ENCODE data around the gene AKR1B15.
"Not testable (repeated sequence)": the region's sequence is repeated elsewhere in the genome, so short reads cannot be mapped to it uniquely, and the experiment has no call there.

AKR1B15 gene

DNA sequence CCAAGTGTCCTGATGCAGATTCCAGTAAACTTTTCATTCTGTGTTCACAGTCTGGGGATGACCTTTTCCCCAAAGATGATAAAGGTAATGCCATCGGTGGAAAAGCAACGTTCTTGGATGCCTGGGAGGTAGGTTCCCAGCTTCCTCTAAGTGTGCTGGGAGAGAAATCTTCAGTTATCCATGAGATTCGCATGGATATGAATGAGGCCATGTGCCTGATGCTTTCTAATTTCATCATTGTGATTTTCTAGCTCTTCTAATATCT lies 16.0 kb upstream of the AKR1B15 start:
- no peak for DNase-seq (ENCODE audit: low spot score)

DNA sequence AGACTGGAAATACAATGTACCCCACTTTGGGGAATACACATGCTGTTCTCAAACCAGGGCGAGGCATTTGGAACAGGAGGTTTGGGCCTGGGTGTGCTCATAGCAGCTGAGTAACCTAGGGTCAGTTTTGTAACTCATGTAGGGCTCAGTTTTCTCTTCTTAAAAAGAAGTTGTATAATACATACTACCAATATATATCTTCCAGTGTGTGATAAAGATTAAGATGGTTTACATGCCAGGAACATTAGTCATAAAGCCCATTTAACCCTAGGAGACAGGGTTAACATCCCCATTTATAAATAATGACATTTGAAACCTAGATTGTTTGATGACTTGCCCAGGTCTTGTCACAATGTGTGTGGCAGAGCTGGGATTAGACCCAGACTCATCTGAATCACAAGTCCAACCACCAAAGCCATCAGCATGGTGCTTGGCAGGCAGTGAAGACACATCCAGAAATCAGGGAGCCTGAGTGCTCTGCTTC lies 15.6 kb upstream of the AKR1B15 start:
- no peak for DNase-seq (ENCODE audit: low spot score)

DNA sequence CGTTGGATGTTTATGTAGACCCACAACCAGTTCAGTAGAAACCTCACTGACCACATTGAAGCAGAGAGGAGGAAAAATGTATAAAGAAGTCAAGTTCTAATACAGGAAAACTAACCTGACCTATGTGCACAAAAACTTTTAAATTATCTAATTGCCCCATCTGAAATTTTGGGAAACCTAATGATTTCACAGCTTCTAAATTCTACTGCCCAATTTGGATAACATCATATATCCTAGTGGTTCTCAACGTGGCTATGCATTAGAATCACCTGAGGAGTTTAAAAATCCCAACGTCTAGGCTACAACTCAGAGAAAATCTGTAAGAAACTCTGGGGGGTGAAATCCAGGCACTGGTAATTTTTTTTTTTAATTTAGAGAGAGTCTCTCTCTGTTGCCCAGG lies 14.3 kb upstream of the AKR1B15 start:
- no peak for DNase-seq (ENCODE audit: low spot score)

DNA sequence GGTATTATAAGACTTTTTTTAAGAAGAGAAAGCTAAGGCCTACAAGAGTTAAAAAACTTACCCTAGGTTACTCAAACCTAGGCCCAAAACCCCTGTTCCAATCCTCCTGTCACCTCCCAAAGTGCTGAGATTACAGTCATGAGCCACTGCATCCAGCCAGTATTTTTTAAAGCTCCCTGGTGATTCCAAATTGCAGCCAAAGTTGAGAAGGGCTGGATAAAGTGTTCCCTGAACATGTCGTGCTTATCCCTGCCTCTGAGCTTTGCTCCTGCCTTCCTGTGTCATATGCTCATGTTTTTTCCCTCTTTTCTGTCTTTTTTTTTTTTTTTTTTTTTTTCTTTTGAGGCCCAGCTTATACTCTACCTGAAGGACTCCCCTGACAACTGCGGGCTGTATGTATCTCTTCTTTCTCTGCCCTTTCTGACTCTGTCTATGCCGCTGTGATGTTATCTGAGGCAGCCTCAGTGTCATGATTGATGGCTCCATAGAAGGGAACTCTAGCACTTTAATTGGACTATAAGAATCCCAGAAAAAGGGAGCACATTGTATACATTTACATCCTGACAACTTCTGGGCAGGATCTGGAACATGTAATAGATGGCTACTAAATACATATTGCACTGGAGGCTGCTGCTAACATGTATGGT lies 13.5 kb upstream of the AKR1B15 start:
- no peak for DNase-seq (ENCODE audit: low spot score)

DNA sequence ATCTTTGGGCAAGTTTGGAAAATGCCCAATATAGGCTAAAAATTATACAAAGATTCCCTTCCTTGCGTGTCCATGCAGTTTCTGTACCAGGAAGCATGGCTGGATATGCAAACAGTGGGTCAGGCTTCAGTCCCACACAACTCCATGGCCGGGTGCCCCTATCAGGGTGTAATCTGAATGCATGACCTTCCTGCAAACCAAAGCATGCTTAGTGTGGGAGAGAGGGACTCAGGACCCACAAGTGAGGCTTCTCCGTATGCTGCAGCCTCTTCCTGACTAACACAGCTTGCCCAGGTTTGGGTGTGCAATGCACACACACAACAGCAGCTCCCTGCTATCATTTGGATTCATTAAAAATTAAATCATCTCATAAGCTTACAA lies 13.0 kb upstream of the AKR1B15 start:
- no peak for DNase-seq (ENCODE audit: low spot score)

DNA sequence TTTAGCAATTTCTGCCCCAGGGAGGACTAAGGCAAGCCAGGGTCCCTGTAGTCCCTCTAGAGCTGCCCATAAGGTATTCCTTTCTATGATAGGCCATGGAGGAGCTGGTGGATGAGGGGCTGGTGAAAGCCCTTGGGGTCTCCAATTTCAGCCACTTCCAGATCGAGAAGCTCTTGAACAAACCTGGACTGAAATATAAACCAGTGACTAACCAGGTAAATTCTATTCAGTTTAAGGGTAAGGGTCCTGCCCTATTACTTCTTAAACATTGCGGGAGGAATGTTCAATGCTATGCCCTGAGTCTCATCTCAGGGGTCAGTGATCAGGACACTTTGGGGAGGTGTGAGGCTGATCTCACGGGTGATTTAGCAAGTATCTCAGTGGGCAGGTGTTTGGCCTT lies 12.4 kb upstream of the AKR1B15 start:
- not testable (repeated sequence) for DNase-seq (ENCODE audit: low spot score)

DNA sequence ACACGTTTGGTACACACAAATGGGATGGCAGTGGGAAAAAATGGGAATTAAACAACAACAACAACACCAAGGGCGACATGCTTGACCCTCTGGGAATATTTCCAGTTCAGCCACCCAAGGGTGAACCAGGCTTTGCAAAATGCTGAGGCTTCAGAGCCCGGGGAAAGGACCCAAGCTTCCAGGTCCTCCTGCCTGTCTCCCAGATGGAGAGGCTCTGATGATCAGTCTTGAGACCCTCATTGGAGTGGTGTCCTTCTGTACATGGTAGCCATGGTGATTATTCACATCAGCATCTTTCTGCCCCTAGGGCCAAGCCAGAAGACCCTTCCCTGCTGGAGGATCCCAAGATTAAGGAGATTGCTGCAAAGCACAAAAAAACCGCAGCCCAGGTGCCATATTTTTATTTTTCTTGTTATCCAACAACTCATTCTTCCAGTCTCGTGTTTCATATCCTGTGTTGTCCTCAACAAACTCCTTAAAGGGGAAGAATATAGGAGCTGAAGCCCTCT lies 11.6 kb upstream of the AKR1B15 start:
- DNase-seq (ENCODE audit: low spot score): not testable (repeated sequence)

DNA sequence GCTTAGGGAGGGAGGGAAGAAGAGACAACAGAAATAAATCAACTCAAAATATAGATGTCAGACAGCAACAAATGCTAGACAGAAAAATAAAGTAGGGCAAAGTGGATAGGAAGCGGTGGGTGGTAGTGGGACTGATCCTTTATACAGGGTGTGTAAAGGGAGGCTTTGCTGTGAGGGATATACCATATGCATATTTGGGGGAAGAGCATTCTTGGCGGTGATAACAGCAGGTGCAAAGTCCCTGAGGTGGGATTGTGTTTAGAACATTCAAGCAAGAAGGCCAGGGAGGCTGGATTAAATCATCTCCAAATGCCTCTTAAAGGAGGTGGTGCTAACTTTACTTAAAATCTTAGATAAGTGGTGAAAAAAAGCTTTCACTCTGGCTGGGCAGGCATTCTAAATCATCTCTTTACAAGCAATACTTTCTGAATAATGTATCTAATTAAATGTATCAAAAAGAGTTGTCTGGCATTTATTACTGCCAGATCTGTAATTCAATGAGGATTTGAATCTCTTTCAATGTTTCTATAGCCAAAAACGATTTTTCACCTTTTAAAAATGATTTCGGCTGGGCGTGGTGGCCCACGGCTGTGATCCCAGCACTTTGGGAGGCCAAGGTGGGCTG lies 9.4 kb upstream of the AKR1B15 start:
- DNase-seq (ENCODE audit: low spot score): no peak

DNA sequence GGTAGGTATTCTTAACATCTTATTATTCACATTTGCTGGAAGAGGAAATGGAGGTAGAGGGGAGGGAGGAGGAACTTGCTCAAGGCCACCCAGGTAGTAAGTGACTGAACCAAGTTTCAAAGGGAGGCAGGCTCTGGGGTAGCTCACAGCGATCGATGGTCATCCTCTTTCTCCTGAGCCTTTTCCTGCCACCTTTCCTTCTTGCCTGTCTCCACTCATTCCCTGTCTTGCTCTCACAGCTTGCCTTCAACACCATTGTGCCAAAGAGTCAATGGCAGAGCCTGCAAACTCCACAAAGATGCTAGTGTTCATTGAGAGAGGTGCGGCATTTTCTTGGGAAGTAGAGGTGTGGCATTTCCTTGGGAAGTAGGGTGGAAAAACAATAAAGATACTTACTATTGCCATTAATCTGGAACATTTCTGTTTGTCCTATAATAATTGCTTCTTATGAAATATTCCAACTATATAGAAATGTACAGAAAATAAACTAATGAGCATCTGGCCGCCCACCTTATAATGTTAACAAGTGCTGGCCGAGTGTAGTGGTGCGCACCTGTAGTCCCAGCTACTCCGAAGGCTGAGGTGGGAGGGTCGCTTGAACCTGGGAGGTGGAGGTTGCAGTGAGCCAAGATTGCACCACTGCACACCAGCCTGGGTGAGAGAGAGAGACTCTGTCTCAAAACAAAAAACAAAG lies 7.3 kb upstream of the AKR1B15 start:
- not testable (repeated sequence) for DNase-seq (ENCODE audit: low spot score)

DNA sequence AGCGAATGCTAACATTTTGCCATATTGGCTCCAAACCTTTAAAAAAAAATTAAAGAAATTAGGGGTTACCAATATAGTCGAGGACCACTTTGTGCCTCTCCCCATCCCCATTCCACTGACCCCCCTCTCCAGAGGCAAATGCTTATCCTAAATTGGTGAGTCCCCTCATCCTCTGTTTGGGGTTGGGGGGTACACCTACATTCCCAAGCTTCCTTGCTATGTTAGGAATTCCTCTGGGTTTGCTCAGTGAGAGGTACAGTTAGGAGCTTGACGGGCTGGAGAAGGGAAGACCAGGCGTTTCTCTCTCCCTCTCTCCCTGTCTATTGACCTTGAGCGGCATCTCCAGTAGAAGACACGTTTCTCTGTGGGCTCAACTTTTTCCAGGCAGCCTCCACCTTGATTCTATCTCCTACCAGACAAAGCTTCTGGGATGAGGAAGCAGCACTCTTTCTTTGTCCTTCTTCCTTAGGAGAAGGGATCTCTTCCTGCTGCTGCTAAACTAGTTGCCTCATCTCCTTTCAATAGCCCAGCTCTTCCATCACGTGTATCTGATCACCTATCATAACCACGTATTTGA lies 6.6 kb upstream of the AKR1B15 start:
- DNase-seq (ENCODE audit: low spot score): no peak

DNA sequence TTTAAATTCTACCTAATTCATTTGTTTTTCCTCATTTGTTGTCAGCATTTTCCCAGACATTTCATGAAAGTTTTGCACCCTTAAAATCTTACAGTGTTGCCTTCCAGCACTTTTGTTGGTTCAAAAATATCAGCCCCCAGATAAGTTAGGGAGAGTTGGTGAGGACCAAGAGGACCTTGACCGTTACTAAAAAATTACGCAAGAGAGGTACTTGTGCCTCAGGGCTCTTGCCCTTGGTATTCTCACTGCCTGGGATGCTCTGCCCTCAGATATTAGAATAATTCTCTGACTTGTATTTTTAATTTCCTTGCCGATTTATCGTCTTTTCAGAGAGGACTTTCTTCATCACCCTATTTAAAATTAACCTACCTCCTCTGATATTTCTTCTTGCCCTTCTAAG lies 3.5 kb upstream of the AKR1B15 start:
- DNase-seq (ENCODE audit: low spot score): no peak

DNA sequence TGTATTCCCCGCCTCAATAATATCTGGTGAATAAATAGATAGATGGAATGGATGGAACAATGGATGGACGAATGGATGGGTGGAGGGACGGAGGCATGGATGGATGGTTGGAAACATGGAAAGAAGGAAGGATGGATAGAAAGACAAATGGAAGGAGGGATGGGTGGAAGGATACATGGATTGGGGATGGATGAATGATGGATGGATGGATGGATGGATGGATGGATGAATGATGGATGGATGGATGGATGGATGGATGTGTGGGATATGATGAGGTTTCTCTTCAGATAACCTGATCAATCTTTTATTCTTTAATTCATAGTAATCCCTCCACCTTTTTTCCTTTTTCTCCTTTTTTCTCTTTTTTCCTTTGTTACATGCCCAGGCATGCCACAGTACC lies 3.0 kb upstream of the AKR1B15 start:
- no peak for DNase-seq (ENCODE audit: low spot score)

DNA sequence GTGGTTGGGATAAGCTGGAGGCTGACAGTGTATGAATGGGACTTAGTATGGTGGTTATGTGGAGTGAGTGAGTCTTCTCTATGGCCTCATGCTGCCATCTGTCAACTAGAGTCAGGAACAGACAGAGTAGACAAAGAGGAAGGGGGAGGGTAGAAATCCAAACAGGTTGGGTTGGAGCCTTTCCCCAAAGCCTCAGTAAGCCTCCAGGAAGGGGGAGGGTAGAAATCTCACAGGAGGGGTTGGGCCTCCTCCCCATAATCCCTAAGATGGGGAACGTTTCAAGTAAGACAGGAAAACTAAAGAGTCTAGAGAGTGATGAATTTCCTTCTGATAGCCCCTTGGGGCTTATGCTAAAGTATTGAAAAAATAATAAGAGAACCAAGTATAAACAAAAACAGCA lies 2.0 kb upstream of the AKR1B15 start:
- no peak for DNase-seq (ENCODE audit: low spot score)

DNA sequence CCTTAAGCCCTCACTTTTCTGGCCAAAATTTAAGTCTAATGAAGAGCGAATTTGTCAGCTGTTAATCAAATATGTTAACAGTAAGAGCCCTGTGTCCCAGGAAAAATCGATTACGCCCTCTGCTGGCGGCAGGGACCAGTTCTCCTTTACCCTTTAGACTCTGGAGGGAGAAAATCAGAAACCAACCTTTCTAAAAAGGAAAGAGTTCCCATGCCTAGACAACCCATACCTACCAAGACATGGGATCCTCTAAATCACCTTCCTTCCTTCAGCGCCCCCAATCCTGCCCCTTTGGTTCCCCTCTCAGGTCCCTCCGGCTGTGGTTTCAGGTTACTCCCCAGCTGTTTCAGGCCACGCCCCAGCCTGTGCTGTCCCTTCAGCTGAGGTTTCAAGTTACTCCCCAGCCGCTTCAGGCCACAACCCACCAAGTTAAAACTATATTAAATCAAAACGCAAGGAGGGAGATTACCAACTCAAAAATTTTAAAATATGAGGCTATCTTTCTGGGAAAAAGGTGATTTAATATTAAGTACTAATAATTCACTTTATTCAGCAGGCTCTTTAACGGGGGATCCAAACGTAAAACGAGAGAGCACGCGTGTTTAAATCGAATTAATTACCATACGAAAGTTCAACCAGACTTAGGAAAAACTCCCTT lies 1.4 kb upstream of the AKR1B15 start:
- peak; percentile 68 for DNase-seq (ENCODE audit: low spot score)

DNA sequence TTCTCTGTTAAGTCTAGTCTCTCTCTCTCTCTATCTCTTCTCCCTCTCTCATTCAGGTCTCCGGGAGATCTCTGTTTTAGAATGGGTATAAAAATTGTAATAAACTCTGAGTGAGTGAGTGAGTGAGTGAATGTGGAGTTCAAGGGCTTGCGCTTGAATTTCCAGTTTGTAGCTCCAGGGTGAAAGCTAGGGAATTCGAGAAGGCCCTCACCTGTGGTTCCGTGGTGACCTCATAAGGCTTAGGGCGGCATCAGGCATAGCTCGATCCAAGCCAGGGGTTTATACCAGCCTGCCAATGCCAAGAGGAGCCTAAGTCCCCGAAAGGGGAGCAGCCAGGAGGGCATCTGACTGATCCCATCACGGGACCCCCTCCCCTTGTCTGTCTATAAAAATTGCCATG lies 456 bp downstream of the AKR1B15 start:
- DNase-seq (ENCODE audit: low spot score): no peak

DNA sequence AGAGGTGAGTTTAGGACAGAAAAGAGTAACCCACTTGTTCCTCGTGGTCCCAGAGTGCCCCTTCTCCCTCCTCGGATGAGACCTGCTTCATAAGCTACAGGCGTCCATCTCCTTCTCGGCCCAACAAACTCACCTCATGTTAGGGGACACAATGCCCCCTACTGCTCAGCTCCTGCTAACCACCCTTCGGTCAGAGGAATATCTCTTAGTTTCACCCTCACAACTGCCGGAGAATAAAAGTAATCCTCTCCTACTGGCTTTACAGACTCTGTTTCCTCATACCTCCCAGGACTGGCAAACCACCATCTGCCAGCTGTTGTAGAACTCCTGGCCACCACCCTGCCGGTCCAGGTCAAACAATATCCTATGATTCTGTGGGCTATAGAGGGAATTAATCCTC lies 3.2 kb downstream of the AKR1B15 start:
- no peak for DNase-seq (ENCODE audit: low spot score)

DNA sequence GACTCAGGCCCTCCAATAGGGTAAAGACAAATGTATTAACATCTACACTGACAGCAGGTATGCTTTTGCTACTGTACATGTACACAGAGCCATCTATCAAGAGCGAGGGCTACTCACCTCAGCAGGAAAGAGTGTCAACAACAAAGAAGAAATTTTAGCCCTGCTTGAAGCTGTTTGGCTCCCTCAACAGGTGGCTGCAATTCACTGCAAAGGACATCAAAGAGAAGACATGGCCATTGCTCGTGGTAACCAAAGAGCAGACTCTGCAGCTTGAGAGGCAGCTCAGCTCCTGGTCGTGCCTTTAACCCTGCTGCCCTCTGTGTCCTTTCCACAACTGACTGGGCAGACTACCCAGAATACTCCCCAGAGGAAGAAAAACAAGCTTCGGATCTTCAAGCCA lies 5.1 kb downstream of the AKR1B15 start:
- DNase-seq (ENCODE audit: low spot score): no peak

DNA sequence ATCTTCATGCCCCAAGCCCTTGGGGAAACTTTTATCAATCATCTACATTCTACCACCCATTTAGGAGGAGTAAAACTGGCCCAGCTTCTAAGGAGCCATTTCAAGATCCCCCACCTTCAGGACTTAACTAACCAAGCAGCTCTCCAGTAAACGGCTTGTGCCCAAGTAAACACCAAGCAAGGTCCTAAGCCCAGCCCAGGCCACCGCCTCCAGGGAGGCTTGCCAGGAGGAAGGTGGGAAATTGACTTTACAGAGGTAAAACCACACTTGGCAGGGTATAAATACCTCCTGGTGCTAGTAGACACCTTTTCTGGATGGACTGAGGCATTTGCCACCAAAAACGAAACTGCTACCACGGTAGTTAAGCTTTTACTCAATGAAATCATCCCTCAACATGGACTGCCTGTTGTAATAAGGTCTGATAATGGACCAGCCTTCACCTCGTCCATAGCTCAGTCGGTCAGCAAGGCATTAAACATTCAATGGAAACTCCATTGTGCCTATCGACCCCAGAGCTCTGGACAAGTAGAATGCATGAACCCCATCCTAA lies 5.6 kb downstream of the AKR1B15 start:
- no peak for DNase-seq (ENCODE audit: low spot score)

DNA sequence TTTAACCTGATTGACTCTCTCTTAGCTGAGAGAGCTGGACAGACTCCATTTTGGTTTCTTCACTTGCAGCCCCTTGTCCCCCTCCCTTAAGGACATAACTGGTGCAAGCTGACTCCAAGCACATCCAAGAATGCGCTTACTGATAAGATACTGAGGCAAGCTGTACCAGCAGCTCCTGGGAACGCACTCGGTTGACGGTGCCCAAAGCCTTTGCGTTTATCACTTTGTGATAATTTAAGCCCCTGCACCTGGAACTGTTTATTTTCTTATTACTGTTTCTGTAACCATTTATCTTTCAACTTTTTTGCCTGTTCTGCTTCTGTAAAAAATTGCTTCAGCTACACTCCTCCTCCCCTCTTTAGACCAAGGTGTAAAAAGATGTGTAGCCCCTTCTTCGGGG lies 8.5 kb downstream of the AKR1B15 start:
- no peak for DNase-seq (ENCODE audit: low spot score)

DNA sequence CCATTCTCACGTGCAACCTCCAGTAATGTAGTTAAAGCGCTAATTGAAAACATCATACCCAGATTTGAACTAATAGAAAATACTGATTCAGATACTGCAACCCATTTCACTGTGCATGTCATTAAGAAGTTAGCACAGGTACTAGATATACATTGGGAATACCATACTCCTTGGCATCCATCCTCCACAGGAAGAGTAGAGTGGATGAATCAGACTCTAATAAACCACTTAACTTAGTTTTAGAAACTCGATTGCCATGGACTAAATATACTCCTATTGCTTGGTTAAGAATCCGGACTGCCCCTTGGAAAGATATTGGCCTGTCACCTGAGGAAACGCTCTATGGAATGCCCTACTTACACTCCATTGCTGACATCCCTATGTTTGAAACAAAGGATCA lies 9.5 kb downstream of the AKR1B15 start:
- DNase-seq (ENCODE audit: low spot score): no peak

DNA sequence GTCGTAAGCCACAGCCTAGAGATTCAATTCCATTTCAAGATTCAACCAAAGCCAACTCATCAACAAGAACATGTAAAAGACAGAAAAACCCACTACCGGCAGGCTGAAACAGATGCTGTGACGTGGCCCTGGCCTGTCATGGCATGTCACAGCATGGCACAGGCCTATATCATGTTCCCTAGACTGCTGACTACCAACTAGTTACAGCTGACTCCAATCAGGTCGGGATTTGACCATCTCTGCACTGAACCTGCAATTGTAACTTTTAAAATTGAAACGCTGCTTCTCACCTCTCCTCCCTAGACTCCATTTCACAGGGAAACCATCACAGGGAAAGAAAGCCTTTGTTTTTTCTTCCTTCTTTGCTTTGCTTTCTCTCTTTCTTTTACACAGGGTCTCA lies 12.7 kb downstream of the AKR1B15 start:
- not testable (repeated sequence) for DNase-seq (ENCODE audit: low spot score)

DNA sequence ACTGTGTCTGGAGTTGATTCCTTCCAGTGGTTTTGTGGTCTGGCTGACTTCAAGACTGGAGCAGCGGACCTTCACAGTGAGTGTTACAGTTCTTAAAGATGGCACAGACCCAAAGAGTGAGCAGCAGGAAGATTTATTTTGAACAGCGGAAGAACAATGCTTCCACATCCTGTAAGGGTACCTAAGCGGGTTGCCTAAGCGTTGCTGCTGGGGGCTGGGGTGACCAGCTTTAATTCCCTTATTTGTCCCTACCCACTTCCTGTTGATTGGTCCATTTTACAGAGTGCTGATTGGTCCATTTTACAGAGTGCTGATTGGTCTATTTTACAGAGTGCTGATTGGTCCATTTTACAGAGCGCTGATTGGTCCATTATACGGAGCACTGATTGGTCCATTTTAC lies 13.2 kb downstream of the AKR1B15 start:
- DNase-seq (ENCODE audit: low spot score): no peak

DNA sequence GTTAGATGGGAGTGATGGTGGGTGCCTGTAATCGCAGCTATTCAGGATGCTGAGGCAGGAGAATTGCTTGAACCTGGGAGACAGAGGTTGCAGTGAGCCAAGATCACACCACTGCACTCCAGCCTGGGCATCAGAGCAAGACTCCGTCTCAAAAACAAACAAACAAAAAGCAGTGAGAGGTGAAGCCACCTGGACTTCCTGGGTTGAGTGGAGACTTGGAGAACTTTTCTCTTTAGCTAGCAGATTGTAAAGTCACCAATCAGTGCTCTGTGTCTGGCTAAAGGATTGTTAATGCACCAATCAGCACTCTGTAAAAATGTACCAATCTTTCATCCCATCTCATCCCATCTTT lies 14.5 kb downstream of the AKR1B15 start:
- DNase-seq (ENCODE audit: low spot score): not testable (repeated sequence)
